HG02798 (cell line): ENCODE data around the gene EPN1.
A peak's percentile ranks its signal among the peaks of the same experiment; 100 is the strongest.

ENCODE experiments used
- ATAC-seq: cut with Tn5 transposase; IDR thresholded peaks from one replicate; pipeline ENCODE4 v1.9.1; 2021; ENCODE audit warnings: mild to moderate bottlenecking; ENCODE audit not compliant: unreplicated experiment, poor library complexity

The EPN1 gene

DNA sequence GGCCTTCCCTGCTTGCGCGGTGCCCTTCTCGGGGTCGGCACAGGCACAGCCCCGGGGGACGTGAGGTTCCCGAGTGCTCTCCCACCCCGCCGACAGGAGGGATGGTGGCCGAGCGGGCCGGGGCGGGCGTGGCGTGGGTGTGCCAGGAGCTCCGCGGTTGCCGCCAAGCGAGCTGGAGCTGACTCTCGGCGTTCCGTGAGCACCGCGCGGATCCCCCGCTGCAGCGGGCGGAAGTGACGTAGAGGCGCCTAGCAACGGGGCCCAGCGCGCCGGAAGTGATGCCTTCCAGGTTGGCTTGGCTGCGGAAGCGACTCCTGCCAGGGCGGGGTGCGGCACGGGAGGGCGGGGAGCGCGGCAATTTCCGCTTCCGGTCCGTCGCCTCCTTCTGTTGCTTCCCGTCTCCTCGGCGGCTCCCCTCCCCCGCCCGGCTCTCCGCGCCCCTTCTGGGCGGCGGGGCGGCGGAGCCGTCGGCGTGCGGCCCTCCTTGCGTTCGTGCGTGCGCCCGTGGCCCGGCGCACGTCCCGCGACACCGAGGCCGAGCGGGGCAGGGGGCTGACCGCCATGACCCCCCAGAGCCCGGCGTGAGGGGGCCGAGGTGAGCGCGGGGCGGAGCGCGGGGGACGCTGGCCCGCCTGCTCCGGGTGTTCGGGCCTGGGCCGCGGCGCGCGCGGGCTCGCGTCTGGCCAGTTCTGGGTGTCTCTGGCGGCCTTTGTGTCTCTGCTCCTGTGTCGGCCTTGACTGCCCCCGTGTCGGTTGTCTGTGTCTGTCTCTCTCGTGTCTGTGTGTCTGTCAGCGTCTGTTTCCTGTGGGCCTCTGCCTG is at the start of gene EPN1:
EPN1 (plus strand) TSS at position 386 of the 820 bp plus-strand sequence. CDS start 3,402 bp downstream, outside the sequence.
- ATAC-seq = peak; percentile 82

DNA sequence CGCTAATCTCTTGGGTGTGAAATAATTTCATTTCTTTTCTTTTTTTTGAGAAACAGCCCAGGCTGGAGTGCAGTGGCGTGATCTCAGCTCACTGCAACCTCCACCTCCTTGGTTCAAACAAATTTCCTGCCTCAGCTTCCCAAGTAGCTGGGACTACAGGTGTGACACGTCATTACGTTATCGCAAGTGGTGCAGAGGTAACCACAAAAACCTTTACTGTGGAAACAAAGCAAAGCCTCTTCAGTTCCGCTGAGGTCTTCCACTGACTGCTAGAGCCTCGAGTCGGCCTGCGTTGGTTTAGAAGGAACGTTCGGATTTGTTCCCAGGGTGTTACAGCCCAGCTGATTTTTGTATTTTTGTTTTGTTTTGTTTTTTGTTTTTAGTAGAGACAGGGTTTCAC is 48.7 kb upstream of the EPN1 start:
- no peak for ATAC-seq

DNA sequence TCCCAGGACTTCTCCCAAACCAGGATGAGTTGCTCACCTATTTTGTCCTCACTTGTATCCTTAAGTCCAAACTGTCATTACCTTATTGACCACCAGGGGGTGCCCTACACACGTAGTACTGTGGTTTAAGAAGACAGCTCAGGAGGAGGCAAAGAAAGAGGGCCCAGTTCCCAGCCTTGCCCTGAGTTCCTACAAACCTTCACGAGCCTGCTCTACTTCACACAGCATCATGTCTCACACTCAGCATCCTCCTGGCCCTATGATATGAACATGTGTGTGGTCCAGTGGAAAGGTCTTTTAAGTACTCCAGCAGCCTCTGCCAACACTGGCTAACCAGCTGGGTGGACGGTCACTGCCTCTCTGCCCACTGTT is 42.6 kb upstream of the EPN1 start:
- peak; percentile 40 for ATAC-seq

GRCh38 chr19:55633861-55634260 is 41.2 kb upstream of the EPN1 start:
- ATAC-seq = no peak

- ATAC-seq = no peak
Measured at GRCh38 chr19:55635334-55635717, 39.7 kb upstream of the EPN1 start.

DNA sequence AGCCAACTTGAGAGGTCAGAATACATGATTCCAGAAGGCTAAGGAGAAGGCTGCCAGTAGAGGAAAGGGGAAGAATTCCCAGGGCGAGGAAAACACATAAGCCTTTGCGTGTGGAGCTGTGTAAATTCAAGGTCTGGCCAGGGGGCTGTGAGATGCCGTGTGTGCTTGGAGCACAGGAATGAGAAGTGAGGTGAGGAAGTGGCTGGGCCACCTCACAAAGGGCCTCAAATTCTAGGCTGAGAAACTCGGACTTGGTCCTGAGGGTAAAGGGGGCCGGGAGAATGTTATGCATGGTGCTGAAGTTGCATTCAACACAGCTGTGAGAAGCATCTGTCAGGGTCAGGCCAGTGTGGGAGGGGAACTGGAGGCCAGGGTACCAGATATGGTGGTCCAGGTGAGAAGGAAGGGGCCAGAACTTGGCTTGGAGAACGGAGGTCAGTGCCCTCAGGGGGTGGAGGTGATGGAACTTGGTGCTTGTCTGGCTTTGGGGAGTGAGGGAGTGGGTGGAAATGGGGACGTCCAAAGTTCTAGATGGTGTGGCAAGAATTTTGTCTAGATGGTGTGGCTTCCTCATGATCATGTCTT is 39.1 kb upstream of the EPN1 start:
- no peak for ATAC-seq

DNA sequence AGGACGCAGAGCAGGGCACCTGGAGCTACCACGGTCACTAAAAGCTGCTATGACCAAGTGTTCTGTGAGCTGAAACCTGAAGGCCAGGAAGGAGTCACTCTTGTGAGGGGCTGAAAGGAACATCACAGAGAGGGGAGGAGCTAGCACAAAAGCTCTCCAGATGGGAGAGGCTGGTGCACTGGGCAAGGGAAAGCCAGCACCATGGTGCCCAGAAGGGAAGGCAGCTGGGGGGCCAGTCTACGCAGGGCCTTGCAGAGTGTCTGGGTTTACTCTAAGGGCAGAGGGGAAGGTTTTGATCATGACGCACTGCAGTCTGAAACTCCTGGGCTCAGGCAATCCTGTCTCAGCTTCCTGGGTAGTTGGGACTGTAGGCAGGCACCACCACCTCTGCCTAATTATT is 38.3 kb upstream of the EPN1 start:
- no peak for ATAC-seq

GRCh38 chr19:55637534-55637933 is 37.5 kb upstream of the EPN1 start:
- ATAC-seq = no peak

- ATAC-seq = no peak
Measured at GRCh38 chr19:55638864-55639359, 36.1 kb upstream of the EPN1 start.

DNA sequence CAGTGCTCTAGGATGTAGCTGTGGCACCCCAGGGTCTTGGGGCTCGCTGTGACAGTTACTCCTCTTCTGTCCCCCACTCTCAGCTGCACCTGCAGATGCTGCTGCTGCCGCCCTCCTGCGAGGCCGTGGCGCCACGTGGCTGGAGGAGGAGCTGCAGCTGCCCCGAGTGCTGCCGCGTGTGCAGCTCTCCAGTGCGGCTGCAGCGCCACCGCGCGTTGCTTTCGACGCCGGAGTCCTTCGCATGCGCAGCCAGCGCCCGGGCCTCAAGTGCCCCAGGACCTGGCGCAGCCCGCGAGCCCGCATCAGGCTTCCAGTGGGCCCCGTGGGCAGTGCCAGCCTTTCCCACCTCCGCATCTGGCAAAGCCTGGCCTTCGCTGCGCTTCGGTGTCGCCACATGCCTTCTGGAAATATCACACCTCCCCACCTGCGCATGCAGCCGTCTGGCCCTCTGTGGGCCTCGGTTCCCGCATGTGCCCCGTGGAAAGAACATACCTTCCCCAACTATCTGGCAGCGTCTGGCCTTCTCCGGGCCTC is 34.9 kb upstream of the EPN1 start:
- peak; percentile 38 for ATAC-seq

- ATAC-seq = peak; percentile 33
Measured at GRCh38 chr19:55640577-55641425, 34.2 kb upstream of the EPN1 start, which contains the start of gene ZNF580. Gene ZNF580 (plus strand): TSS chr19:55641002. CDS start chr19:55642509, 1,507 bp downstream.

GRCh38 chr19:55641426-55642152 is 33.4 kb upstream of the EPN1 start:
- no peak for ATAC-seq

DNA sequence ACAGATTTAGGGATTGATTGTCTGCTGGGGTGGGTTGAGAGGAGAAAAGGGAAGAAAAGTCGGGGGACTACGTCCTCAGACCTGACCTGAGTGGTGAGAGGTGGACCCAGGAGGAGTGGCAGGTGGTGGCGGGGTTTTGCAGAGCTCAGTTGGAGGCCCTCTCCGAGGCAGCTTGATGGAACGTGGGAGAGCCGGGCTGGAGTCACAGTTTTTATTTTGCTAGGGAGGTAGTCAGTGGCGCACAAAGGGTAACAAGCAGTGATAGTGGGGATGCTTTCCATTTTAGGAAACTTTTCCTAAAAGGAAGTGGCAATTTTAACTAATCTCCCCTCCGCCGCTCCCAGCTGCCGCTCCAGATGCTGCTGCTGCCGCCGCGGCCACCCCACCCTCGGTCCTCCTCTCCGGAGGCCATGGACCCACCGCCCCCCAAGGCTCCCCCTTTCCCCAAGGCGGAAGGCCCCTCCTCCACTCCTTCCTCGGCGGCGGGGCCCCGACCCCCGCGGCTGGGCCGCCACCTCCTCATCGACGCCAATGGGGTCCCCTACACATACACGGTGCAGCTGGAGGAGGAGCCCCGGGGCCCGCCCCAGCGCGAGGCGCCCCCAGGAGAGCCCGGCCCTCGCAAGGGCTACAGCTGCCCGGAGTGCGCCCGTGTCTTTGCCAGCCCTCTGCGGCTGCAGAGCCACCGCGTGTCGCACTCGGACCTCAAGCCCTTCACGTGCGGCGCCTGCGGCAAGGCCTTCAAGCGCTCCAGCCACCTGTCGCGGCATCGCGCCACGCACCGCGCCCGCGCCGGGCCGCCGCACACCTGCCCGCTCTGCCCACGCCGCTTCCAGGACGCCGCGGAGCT is 32.6 kb upstream of the EPN1 start:
- no peak for ATAC-seq

DNA sequence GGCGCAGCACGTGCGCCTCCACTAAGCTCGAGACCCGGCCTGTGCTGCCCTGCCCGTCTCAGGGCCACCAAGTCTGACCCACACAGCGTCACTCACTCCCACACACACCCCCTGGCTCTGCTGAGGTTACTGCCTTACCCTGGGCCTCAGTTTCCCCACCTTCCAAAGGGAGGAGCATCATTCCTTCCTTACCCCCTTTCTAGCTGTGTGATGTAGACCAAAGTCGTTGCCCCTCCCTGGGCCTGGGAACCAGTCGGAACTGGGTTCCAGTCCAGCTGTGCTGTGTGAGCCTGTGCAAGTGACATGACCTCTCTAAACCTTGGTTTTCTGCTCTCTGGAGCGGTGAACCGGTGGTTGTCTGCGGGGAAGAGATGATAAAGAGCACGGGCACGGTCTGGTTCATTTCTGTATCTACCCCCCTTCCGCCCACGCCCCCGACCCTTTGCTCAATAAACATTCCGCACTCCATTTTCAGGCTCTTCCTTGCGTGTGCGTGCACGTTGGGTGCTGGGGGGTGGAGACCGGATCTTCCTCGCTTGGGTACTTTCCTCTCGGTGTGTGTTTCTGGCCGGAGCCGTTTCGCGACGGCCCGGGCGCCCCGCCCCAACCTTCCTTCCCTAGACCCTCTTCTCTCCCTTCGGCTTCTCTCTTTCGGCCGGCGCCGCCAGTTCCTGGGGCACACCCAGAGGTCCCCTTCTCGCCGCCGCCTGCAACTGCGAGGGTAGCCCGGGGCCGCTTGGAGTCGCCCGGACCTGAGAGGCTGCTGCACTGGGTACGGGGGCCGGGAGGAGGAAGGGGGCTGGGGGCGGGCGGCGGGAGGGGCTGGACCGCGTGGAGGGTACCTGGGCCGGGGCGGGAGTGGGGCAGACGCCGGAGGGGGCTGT is 31.8 kb upstream of the EPN1 start, which contains the start of gene ZNF581:
ZNF581 (plus strand) TSS at position 647 of the 884 bp plus-strand sequence. CDS start 923 bp downstream, outside the sequence.
- peak; percentile 29 for ATAC-seq

- ATAC-seq = no peak
Measured at GRCh38 chr19:55643887-55644176, 31.2 kb upstream of the EPN1 start.

DNA sequence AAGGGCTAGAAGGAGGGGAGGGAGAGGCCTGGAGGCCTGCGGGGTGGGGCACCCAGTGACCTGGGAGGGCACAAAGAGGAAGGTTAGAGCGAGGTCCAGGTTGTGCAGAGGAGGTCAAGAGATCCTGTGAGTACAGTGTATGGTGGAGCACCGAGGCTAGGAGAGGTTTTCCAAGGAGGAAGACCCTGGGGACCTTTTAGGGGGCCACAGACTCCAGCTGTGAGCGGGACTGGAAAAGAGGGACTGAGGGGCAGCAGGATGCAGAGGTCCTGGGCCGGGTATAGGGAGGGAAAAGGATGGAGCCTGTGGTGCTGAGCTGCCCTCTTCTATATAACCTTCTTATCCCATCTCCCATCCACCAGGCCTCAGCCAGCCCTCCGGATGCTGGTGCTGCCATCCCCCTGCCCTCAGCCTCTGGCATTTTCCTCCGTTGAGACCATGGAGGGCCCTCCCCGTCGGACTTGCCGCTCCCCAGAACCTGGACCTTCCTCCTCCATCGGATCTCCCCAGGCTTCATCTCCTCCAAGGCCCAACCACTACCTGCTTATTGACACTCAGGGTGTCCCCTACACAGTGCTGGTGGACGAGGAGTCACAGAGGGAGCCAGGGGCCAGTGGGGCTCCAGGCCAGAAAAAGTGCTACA is 30.7 kb upstream of the EPN1 start:
- ATAC-seq = no peak

DNA sequence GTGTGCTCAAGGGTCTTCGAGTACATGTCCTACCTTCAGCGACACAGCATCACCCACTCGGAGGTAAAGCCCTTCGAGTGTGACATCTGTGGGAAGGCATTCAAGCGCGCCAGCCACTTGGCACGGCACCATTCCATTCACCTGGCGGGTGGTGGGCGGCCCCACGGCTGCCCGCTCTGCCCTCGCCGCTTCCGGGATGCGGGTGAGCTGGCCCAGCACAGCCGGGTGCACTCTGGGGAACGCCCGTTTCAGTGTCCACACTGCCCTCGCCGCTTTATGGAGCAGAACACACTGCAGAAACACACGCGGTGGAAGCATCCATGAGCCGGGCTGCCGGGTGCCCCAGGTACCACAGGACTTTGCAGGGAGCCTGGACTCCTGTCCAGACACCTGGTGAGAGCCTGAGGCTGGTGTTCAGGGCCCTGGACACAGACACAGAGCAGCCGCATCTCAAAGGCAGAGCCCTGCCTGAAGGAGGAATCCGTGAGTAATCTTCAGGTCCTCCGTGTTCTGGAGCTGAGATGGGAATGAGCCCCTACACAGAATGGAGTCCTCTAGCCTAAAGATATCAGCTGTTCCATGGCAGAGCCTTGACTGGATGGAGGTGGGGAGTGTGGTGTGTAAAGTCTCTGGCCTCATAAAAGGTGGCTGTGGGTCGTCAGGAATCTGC is 30.0 kb upstream of the EPN1 start:
- no peak for ATAC-seq
